Right forelimb (tissue), 1 donor: ENCODE data around the gene FANCM.
"Not testable (repeated sequence)": the region's sequence is repeated elsewhere in the genome, so short reads cannot be mapped to it uniquely, and the experiment has no call there.

Experiments
- DNase-seq: peaks from one replicate; pipeline ENCODE4 v3.0.0-alpha.2; 2018

The FANCM gene

DNA sequence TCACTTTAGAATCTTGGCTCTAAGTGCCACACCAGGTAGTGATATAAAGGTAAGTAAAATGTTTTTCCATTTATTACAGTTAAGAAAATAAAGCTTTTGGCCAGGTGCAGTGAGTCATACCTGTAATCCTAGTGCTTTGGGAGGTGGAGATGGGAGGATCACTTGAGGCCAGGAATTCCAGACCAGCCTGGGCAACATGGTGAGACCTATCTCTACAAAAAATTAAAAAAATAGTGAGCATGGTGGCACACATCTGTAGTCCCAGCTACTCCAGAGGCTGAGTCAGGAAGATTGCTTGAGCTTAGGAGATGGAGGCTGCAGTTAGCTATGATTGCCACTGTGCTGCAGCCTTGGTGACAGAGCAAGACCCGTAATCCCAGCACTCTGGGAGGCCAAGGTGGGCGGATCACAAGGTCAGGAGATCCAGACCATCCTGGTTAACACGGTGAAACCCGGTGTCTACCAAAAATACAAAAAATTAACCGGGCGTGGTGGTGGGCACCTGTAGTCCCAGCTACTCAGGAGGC, 5.0 kb downstream of the FANCM start:
- no peak for DNase-seq

DNA sequence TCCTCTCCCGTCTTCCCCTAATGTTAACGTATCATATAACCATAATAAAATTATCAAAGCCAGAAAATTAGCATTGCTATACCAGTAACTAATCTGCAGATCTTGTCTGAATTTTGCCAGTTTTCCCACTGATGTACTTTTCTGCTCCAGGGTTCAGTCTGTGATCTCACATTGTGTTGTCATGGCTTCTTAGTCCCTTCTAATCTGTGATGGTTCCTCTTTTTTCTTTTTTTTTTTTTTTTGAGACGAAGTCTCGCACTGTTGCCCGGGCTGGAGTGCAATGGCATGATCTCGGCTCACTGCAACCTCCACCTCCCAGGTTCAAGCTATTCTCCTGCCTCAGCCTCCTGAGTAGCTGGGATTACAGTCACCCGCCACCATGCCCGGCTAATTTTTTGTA, 6.4 kb downstream of the FANCM start:
- not testable (repeated sequence) for DNase-seq

- no peak for DNase-seq
Observed at GRCh38 chr14:45144658-45145057, 8.9 kb downstream of the FANCM start.

DNA sequence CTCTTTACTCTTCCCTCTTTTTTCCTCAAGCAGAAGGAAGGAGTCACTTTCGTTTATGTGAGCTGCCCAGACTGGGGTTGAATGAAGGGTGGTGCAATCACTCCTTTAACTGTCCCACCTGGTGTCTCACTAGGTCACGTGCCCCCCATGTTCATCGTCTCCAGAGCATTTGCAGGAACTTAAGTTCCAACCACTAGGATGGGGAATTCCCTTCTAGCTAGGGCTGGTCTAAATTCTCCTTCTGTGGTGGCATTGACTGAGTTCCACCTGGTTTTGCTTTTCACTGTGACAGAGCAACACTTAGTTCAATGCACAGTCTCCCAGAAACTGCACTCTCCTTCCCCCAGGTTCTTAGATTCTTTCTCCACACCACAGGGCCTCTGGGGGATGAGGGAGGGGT, 9.5 kb downstream of the FANCM start:
- DNase-seq = no peak

DNA sequence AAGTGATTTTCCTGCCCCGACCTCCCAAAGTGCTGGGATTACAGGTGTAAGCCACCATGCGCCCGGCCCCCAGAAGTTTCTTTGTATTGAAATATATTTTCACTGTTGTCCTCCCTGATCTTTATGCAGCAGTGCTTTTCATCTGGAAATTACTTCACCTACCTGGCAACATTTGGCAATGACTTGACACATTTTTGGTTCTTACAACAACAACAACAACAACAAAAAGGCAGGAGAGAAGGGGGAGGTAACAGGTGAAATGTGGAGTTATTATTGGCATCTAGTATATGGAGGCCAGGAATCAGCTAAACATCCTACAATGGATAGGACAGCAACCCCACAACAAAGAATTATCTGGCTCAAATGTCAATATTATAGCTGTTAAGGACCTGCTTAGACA, 13.9 kb downstream of the FANCM start:
- DNase-seq = no peak

DNA sequence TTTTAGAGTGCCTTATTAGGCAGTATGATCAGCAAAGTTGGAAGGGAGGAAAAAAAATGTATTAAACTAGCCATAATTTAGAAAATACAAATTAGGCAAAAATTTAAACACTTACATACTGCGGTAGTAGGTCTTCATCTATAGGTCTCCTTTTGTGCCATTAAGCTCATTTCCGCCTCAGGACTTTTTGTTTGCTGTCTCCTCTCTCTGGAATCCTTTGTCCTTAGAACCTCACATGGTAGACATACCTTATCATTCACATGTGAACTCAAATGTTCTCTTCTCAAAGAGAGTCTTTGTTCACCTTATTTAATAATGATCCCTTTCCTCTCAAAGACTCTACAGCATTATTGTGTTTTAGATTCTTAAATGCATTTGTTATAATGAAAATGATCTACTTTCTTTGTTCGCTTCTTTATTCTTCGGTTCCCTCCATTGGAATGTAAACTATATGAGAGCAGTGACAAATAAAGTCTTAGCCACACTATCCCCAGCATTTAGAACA, 14.7 kb downstream of the FANCM start:
- no peak for DNase-seq

DNA sequence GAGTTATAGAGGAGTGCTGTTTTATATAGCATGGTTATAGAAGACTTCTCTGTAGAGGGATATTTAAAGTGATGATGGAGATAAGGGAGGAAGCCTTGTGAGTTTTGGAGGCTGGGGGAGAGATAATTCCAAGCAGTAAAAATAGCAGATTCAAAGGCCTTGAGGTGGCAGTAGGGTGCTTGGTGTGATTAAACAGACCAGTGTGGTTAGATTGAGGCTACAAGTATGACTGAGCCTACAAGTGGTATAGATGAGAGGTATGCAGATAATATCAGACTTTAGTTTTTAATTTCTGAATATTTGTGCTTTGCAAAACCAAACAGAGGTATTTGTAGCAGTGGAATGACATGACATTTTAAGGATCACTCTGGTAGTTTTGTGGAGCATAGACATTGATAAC, 20.3 kb downstream of the FANCM start:
- no peak for DNase-seq

- no peak for DNase-seq
Observed at GRCh38 chr14:45169906-45170305, 34.2 kb downstream of the FANCM start.

DNA sequence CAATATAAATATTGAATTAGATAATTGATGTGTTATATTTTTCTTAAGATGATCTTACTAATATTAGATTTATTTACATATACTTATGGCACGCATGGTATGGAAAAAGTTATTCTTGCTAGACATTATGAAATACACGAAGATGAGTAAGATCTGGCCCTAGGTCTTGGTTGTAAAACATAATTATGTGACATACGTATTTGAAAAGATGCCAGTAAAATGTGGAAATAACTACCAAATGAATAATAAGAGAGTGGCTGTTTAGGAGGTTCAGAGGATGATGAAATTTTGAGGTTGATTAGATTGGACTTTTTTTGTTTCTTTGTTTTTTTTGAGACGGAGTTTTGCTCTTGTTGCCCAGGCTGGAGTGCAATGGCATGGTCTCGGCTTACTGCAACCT, 41.3 kb downstream of the FANCM start:
- DNase-seq = no peak

DNA sequence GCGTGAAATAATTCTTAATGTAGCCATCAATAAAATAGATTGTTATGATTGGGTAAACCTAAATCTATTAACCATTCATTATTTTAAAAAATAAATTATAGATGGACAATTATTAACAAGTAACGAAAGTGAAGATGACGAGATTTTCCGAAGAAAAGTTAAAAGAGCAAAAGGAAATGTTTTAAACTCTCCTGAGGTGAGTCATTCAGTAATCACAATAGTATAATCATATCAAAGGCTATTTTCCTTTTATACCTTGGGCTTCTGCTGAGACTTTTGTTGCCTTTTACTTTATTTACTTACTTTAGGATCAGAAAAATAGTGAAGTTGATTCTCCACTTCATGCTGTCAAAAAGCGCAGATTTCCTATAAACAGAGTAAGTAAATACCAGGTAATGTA, 45.6 kb downstream of the FANCM start:
- no peak for DNase-seq

- DNase-seq = no peak
Observed at GRCh38 chr14:45181806-45182205, 46.1 kb downstream of the FANCM start.

GRCh38 chr14:45185100-45185814, 49.5 kb downstream of the FANCM start:
- DNase-seq = no peak

- no peak for DNase-seq
Observed at GRCh38 chr14:45194964-45195363, 59.2 kb downstream of the FANCM start.

DNA sequence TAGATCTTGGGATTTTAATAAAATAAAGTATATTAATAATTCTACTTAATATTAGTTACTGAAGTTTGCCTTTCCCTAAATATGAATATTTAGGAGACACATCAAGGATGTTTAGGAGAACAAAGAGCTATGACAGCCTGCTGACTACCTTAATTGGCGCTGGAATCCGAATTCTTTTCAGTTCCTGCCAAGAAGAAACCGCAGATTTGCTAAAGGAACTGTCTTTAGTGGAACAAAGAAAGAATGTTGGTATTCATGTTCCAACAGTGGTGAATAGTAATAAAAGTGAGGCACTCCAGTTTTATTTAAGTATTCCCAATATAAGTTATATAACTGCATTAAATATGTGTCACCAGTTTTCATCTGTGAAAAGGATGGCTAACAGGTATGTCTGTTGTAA, 62.8 kb downstream of the FANCM start:
- no peak for DNase-seq

GRCh38 chr14:45199230-45199629, 63.5 kb downstream of the FANCM start:
- DNase-seq = no peak

DNA sequence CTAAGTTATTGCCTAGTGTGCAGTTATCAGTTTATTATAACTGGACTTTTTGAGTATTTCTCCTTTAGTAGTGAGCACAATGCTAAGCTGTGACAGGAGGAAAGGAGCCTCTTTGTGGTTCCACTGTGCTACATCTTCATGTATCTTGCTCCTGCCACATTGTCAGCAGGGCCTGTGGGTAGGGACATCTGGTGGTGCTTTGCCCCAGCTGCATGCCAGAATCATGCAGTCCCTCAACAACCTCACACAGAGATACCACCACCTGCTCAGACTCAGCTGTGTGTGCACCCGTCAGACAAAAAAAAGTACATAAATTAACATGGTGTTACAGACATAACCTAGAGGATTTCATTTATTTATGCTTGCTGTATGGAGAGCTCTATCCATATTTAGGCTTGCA, 66.2 kb downstream of the FANCM start:
- no peak for DNase-seq

DNA sequence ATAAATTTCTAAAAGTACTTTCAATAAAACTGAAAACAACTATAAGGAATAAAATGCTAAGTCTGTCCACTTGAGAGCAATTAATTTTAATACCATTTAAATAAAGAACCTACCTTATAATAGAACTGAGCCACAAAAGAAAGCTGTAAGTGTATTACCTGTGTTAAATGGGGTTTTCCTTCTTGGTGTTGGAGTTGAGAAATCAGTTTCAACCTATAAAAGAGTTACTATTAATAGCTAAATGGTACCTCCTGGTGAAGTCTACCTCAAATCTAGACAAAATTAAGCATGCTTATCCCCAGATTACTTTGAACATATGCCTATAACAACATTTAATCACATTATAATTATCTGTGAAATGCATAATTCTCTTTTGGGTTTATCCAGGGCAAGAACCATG, 68.5 kb downstream of the FANCM start:
- no peak for DNase-seq

DNA sequence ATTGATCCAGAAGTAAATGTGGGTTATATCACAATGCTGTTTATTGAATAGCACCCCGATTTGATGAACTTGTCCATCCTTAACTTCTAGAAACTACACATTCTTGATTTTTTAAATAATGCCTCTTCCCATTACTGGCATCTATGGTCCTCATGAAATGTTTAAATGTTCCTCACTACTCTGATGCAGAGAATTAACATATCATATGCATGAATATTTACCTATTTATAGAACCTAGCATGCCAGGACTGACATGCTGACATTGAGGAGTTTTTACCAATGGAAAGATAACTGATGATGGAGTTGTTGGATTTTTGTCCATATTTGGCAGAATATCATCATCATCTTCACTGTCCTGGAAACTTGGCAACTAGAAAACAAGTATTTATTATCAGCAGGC, 74.4 kb downstream of the FANCM start:
- DNase-seq = no peak

- DNase-seq = no peak
Observed at GRCh38 chr14:45211295-45211694, 75.6 kb downstream of the FANCM start.

- no peak for DNase-seq
Observed at GRCh38 chr14:45212231-45212630, 76.5 kb downstream of the FANCM start.

- not testable (repeated sequence) for DNase-seq
Observed at GRCh38 chr14:45213716-45214115, 78.0 kb downstream of the FANCM start.

DNA sequence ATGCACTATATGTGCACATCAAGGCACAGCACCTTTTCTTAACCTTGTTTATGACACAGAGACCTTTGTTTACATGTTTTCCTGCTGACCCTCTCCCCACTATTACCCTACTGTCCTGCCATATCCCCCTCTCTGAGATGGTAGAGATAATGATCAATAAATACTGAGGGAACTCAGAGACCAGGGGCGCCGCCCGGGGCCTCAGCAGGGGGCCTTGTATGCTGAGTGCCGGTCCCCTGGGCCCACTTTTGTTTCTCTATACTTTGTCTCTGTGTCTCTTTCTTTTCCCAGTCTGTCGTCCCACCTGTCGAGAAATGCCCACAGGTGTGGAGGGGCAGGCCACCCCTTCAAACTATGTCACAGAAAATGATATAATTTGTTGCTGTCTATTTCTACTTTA, 78.6 kb downstream of the FANCM start:
- not testable (repeated sequence) for DNase-seq

- no peak for DNase-seq
Observed at GRCh38 chr14:45222485-45223262, 86.9 kb downstream of the FANCM start.

DNA sequence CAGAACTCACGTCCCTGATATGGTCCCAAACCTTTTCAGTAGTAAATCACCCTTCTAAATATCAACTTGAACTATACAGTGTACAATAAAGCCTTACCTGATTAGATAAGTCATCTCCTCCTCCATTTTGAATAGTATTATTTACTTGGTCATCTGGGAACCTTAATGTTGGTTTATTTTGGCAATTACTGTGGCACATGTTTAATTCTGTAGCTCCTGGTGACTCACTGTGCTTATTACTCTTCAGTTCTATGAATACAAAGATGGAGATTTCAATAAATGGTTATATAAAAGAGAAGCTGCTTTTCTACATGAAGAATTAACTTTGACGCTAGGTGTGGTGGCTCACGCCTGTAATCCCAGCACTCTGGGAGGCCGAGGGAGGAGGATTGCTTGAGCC, 91.8 kb downstream of the FANCM start:
- no peak for DNase-seq
